BE2C (cell line): ENCODE results near the gene SYNGR3.

Experiments
- DNase-seq: peaks from one replicate; pipeline ENCODE4 v3.0.0-alpha.2; 2020
- H3K27me3 ChIP-seq: fragments of 250-450 bp; sonication (Bioruptor Pico); 2 replicates; pipeline ENCODE4 v1.5.1; 2020; ENCODE audit warnings: mild to moderate bottlenecking
- H3K36me3 ChIP-seq: fragments of 250-450 bp; sonication (Bioruptor Pico); 2 replicates; pipeline ENCODE4 v1.5.1; 2020; ENCODE audit warnings: mild to moderate bottlenecking
- H3K4me1 ChIP-seq: fragments of 250-450 bp; sonication (Bioruptor Pico); 2 replicates; pipeline ENCODE4 v1.5.1; 2020
- H3K4me3 ChIP-seq: 2 replicates; pipeline ENCODE4 v1.5.1; 2011; ENCODE audit warnings: low read depth, low read length
- H3K9me3 ChIP-seq: fragments of 250-450 bp; sonication (Bioruptor Pico); 2 replicates; pipeline ENCODE4 v1.5.1; 2020
- TF ChIP-seq, protein P1 (sequence below): IDR thresholded peaks from 2 replicates; pipeline ENCODE4 v1.5.1; 2012; ENCODE audit warnings: mild to moderate bottlenecking, low read depth, low read length

The SYNGR3 gene

DNA sequence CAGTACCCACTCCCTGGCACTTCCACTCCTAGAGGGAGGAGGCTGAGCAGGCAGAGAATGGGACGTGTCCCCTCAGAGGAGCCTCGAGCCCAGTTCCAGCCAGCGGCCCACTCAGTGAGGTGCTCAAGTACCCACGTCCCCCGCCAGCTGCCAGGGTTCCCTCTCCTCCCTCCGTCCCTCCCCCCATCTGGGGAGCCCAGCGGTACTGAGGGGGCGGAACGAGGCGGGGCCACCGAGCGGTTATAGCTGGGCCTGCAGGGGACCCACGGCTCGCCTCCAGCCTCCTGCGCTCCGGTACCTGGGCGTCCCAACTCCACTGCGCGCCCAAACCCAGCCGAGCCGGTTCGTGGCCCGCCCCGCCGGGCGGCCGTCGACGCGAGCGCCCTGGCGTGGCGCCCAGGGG is 29.7 kb downstream of the SYNGR3 start, which contains the start of gene NPW:
Gene NPW (plus strand): TSS at position 268 of the 403 bp plus-strand sequence.
- DNase-seq = peak; percentile 28
- 0 out of 2 replicates have a peak, but pooled peaks cover 4% of the 10 kb centered on the region for H3K4me1 ChIP-seq
- TF ChIP-seq, protein P1, sequence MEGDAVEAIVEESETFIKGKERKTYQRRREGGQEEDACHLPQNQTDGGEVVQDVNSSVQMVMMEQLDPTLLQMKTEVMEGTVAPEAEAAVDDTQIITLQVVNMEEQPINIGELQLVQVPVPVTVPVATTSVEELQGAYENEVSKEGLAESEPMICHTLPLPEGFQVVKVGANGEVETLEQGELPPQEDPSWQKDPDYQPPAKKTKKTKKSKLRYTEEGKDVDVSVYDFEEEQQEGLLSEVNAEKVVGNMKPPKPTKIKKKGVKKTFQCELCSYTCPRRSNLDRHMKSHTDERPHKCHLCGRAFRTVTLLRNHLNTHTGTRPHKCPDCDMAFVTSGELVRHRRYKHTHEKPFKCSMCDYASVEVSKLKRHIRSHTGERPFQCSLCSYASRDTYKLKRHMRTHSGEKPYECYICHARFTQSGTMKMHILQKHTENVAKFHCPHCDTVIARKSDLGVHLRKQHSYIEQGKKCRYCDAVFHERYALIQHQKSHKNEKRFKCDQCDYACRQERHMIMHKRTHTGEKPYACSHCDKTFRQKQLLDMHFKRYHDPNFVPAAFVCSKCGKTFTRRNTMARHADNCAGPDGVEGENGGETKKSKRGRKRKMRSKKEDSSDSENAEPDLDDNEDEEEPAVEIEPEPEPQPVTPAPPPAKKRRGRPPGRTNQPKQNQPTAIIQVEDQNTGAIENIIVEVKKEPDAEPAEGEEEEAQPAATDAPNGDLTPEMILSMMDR = no peak

DNA sequence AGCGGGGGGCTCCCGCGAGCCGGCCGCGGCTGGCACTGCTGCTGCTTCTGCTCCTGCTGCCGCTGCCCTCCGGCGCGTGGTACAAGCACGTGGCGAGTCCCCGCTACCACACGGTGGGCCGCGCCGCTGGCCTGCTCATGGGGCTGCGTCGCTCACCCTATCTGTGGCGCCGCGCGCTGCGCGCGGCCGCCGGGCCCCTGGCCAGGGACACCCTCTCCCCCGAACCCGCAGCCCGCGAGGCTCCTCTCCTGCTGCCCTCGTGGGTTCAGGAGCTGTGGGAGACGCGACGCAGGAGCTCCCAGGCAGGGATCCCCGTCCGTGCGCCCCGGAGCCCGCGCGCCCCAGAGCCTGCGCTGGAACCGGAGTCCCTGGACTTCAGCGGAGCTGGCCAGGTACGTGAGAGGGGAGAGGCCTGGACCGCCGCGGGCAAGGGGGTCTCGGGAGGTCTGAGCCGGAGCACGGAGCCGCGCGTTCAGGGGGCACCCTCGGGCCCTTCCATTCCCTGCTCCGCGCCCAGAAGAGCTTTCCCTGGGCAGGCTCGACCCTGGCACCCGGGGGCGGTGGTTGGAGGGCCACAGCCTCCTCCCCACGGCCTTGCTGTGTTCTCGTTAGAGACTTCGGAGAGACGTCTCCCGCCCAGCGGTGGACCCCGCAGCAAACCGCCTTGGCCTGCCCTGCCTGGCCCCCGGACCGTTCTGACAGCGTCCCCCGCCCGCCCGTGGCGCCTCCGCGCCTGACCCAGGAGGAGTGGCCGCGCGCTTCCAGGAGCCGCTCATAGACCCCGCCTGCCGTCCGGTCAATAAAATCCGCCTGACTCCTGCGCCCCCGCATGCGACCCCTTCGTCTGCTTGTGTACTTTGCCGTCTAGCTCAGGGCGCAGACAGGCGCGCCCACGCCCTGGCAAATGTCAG is 30.4 kb downstream of the SYNGR3 start:
- Histone ChIP-seq H3K4me3 (no peak overlapping the region), H3K27me3 (no peaks in the 10 kb centered on the region), H3K9me3 (no peaks in the 10 kb centered on the region), H3K36me3 (no peaks in the 10 kb centered on the region), H3K4me1 (0 out of 2 replicates have a peak, but pooled peaks cover 4% of the 10 kb centered on the region)
- TF ChIP-seq, protein P1 = no peak
- DNase-seq = no peak

More for the DNA sequence above, 29.7 kb downstream of the SYNGR3 start, which contains the start of gene NPW:
- Histone ChIP-seq H3K27me3 (no peaks in the 10 kb centered on the region), H3K4me3 (no peak within 1 kb of the TSS), H3K36me3 (no peaks in the 10 kb centered on the region), H3K9me3 (no peaks in the 10 kb centered on the region)

DNA sequence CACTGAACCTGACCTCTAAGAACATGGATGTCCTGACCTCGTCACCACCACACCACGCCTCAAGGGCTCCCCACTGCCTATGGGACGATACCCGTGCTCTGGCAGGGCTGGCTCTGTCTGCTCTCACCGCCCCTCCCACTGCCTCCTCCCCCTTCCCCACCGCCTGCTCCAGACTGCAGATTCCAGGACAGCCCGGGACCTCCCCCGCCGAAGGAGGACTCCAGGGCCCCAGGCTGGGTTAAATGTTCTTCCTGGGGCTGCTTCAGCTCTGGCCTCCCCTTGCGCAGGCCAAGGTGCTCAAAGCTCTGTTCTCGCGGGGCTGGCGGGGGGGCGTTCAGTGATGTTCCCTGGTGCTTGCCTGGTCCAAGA is 32.9 kb downstream of the SYNGR3 start:
- H3K27me3 ChIP-seq = no peaks in the 10 kb centered on the region

DNA sequence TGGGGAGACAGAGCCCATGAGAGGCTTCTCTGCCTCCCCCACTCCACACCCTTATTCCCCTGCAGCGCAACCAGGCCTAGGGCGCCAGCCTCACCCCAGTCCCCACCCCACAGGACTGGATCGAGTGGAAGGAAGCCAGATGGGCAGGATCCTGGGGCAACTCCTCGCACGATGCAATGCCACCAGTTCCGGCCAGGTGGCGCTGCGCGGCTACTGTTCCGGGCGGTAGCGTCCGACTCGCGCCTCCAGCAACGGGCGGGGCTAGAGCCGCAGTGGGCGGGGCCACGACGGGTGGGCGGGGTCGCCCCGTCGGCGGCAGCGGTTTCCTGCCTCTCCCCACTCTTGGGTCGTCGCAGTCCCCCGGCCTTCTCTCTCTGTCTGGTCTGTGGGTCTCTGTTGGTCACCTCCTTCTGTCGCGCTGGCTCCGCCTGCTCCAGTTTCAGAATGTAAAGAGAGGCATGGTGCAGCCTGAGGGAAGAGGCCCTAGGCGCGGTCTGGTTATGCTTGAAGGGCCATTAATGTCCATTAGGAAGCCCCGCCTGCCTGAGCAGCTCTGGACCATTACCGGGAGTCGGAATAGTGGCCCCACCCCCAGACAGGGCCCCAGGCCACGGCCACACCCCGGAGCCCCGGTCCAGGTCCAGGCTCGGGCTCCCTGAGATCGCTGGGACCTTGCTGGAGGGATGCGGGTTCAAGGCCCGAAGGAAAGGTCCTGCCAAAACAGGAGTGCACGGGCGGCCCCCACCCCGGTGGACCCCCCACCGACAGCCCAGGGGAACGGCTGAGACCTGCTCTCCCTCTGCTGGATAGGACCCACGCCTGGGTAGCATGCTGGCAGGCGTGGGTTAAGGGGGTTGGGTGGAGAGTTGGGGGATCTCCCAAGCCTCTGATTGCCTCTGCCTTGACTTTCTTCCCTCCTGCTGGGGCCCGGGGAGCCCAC is 33.6 kb downstream of the SYNGR3 start:
- TF ChIP-seq, protein P1 = peak; percentile 84
- no peaks in the 10 kb centered on the region for H3K27me3 ChIP-seq
- 0 out of 2 replicates have a peak, but pooled peaks cover 4% of the 10 kb centered on the region for H3K4me1 ChIP-seq

More for the DNA sequence above, 32.9 kb downstream of the SYNGR3 start:
- Histone ChIP-seq H3K4me1 (0 out of 2 replicates have a peak, but pooled peaks cover 4% of the 10 kb centered on the region), H3K4me3 (peak overlapping the region; percentile 50), H3K36me3 (no peaks in the 10 kb centered on the region), H3K9me3 (no peaks in the 10 kb centered on the region)
- TF ChIP-seq, protein P1 = no peak
- DNase-seq = peak; percentile 75

DNA sequence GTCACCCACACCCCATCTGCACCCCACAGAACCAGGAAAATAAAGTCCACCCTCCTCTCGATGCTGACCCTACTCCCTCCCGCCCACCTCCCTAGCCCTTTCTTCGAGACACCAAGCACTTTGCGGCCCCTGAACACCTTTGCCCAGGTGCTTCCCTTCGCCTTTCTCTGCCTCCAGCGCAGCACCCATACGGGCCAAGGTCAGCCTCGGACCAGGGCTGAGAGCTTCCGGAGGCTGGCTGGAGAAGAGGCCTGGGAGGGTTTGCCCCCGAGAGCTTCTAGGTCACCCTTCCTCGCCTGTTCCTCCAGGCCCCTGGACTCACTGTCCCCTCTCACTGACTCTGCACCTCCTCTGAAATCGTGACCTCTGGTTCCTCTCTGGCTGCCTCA is 34.3 kb downstream of the SYNGR3 start:
- Histone ChIP-seq H3K27me3 (no peaks in the 10 kb centered on the region), H3K36me3 (no peaks in the 10 kb centered on the region), H3K4me3 (peak overlapping the region; percentile 53), H3K4me1 (0 out of 2 replicates have a peak, but pooled peaks cover 4% of the 10 kb centered on the region), H3K9me3 (no peaks in the 10 kb centered on the region)
- DNase-seq = no peak
- TF ChIP-seq, protein P1 = no peak

More for the DNA sequence above, 33.6 kb downstream of the SYNGR3 start:
- DNase-seq = peak; percentile 93
- Histone ChIP-seq H3K4me3 (peak overlapping the region; percentile 53), H3K9me3 (no peaks in the 10 kb centered on the region), H3K36me3 (no peaks in the 10 kb centered on the region)
